PFSK-1 (cell line): ENCODE results near the gene SF3B3.

Experiments
- POLR2AphosphoS5 ChIP-seq: IDR thresholded peaks from 2 replicates; pipeline ENCODE4 v1.6.1; 2012; ENCODE audit warnings: low read depth, mild to moderate bottlenecking, control low read depth, low read length, moderate library complexity
- REST ChIP-seq, 2 experiments: IDR thresholded peaks; 2 replicates each; pipeline versions ENCODE4 v1.6.1 to v1.8.0; 2011 to 2012; ENCODE audit warnings: low read depth in 2 of 2, low read length in 2 of 2, control low read depth in 1 of 2, inconsistent platforms in 1 of 2, mild to moderate bottlenecking in 1 of 2, moderate library complexity in 1 of 2; ENCODE audit not compliant: insufficient read depth in 1 of 2
- SIN3A ChIP-seq: IDR thresholded peaks from 2 replicates; pipeline ENCODE4 v1.6.1; 2012; ENCODE audit warnings: mild to moderate bottlenecking, low read length, moderate library complexity, borderline replicate concordance; ENCODE audit not compliant: insufficient read depth
- TAF1 ChIP-seq: IDR thresholded peaks from 2 replicates; pipeline ENCODE4 v1.6.1; 2012; ENCODE audit warnings: low read length, control low read depth, borderline replicate concordance; ENCODE audit not compliant: insufficient read depth

- TF ChIP-seq TAF1 (no peak), SIN3A (no peak), REST (IDR thresholded peaks at IDR 0.05; ENCODE audit: insufficient read depth in 1 of 2, low read depth in 2 of 2, low read length in 2 of 2) (no peak), POLR2AphosphoS5 (no peak)
Observed at GRCh38 chr16:70552675-70553074, 29.1 kb downstream of the SF3B3 start.
